ENCODE results near the gene RFNG. TPM values are rescaled to one million over a fixed set of nuclear protein-coding genes. Genes with fewer than 3 reads are reported as not detected.

RFNG gene
- total and polyA plus RNA-seq, 10 of the 15 experiments (the other 5 are each of a cell fraction or from before 2014, with no cell fraction given) = 0.10 to 19.6 (median 6.2) TPM

- in situ Hi-C loops (cut with MboI) (no loop called here), intact Hi-C loops (cut with micrococcal nuclease; ENCODE audit: unreplicated experiment) (no loop called here)
- Histone ChIP-seq H2AFZ (ENCODE audit: control insufficient read depth, low read depth, low read length) (no peak overlapping the region), H4K20me1 (ENCODE audit: control insufficient read depth, insufficient read depth) (no peaks in the 10 kb centered on the region), H3K9ac (ENCODE audit: control insufficient read depth, insufficient read depth, low read length) (no peak overlapping the region), H3K4me3 (no peak overlapping the region), H3K4me2 (ENCODE audit: control insufficient read depth, insufficient read depth) (no peak overlapping the region), H3K36me3 (ENCODE audit: control insufficient read depth in 2 of 2, insufficient read depth in 2 of 2, low read length in 1 of 2) (no peaks in the 10 kb centered on the region; a peak in 2 of 4 replicates), H3K79me2 (ENCODE audit: control insufficient read depth, insufficient read depth, low read length) (peaks cover 5% of the 10 kb centered on the region), H3K27me3 (replicated peaks in 1 of 2; ENCODE audit: control insufficient read depth in 2 of 2, insufficient read depth in 2 of 2, low read length in 1 of 2) (no peaks in the 10 kb centered on the region), H3K27ac (ENCODE audit: control insufficient read depth, insufficient read depth) (no peak overlapping the region), H3K4me1 (ENCODE audit: control insufficient read depth, insufficient read depth, low read length) (peaks cover 10% of the 10 kb centered on the region), H3K9me3 (replicated peaks; ENCODE audit: control insufficient read depth, insufficient read depth, low read length) (no peaks in the 10 kb centered on the region)
- RAD21 ChIA-PET (ENCODE audit: unreplicated experiment) = no interaction called here
- SMC1A ChIA-PET (ENCODE audit: uncharacterized antibody, unreplicated experiment) = no interaction called here
- TF ChIP-seq, protein P1, sequence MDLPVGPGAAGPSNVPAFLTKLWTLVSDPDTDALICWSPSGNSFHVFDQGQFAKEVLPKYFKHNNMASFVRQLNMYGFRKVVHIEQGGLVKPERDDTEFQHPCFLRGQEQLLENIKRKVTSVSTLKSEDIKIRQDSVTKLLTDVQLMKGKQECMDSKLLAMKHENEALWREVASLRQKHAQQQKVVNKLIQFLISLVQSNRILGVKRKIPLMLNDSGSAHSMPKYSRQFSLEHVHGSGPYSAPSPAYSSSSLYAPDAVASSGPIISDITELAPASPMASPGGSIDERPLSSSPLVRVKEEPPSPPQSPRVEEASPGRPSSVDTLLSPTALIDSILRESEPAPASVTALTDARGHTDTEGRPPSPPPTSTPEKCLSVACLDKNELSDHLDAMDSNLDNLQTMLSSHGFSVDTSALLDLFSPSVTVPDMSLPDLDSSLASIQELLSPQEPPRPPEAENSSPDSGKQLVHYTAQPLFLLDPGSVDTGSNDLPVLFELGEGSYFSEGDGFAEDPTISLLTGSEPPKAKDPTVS (IDR thresholded peaks at IDR 0.05; ENCODE audit: low read depth, low read length) = no peak
- TF ChIP-seq, protein P2, sequence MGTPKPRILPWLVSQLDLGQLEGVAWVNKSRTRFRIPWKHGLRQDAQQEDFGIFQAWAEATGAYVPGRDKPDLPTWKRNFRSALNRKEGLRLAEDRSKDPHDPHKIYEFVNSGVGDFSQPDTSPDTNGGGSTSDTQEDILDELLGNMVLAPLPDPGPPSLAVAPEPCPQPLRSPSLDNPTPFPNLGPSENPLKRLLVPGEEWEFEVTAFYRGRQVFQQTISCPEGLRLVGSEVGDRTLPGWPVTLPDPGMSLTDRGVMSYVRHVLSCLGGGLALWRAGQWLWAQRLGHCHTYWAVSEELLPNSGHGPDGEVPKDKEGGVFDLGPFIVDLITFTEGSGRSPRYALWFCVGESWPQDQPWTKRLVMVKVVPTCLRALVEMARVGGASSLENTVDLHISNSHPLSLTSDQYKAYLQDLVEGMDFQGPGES (IDR thresholded peaks at IDR 0.05) = no peak
- CTCF ChIA-PET = no interaction called here
- DNase-seq (ENCODE audit: low read depth, low spot score) = no peak
- POLR2A ChIA-PET = interaction anchor here (0.6 kb wide), 1 partner anchor 427 kb away, joined by 3 read pairs; no protein-coding TSS in a partner anchor
- ATAC-seq = no peak
- FAIRE-seq = no peak
- BruUV-seq (replicated peaks) = no TSS peak
- 81% methylated on average over 31 of the region's 38 CpGs for WGBS (ENCODE audit: insufficient coverage, insufficient replicate concordance, low lambda C conversion rate, missing lambda C conversion rate)
These were observed 18.1 kb downstream of the RFNG start for GRCh38 chr17:82033359-82034085.
